GM06990 (cell line): ENCODE results near the gene URM1.
"Not testable (repeated sequence)": the region's sequence is repeated elsewhere in the genome, so short reads cannot be mapped to it uniquely, and the experiment has no call there.

ENCODE experiments used
- DNase-seq: peaks from one replicate; pipeline ENCODE4 v3.0.0-alpha.2; 2011; ENCODE audit not compliant: insufficient read length; ENCODE audit errors: extremely low read depth
- H3K27me3 ChIP-seq: replicated peaks from 2 replicates; pipeline ENCODE4 v1.6.0; 2011; ENCODE audit warnings: low read length; ENCODE audit not compliant: control insufficient read depth, insufficient read depth
- H3K36me3 ChIP-seq: 2 replicates; pipeline ENCODE4 v1.5.1; 2011; ENCODE audit warnings: low read length; ENCODE audit not compliant: control insufficient read depth, insufficient read depth
- H3K4me3 ChIP-seq: replicated peaks from 2 replicates; pipeline ENCODE4 v1.5.1; 2011; ENCODE audit warnings: low read depth, mild to moderate bottlenecking, control low read depth, low read length
- CTCF ChIP-seq: IDR thresholded peaks from 2 replicates; pipeline ENCODE4 v1.5.1; 2011; ENCODE audit warnings: low read length, control low read depth, mild to moderate bottlenecking, inconsistent platforms; ENCODE audit not compliant: insufficient read depth, poor library complexity, severe bottlenecking

Gene URM1

GRCh38 chr9:128411364-128412119 lies 40.4 kb downstream of the URM1 start:
- no peak overlapping the region for H3K4me3 ChIP-seq
- H3K27me3 ChIP-seq = no peaks in the 10 kb centered on the region; the same call in 1 of the 2 replicates
- no peak for DNase-seq
- no peak for TF ChIP-seq CTCF
- H3K36me3 ChIP-seq = no peaks in the 10 kb centered on the region

GRCh38 chr9:128412120-128412790 lies 41.1 kb downstream of the URM1 start:
- no peaks in the 10 kb centered on the region for H3K36me3 ChIP-seq
- no peak overlapping the region for H3K4me3 ChIP-seq
- no peaks in the 10 kb centered on the region; the same call in 1 of the 2 replicates for H3K27me3 ChIP-seq
- TF ChIP-seq CTCF = peak; percentile 54
- no peak for DNase-seq

GRCh38 chr9:128413728-128414127 lies 42.6 kb downstream of the URM1 start:
- H3K36me3 ChIP-seq, H3K27me3 ChIP-seq, DNase-seq, H3K4me3 ChIP-seq: not testable (repeated sequence)

- no peaks in the 10 kb centered on the region; the same call in 1 of the 2 replicates for H3K27me3 ChIP-seq
- no peak for TF ChIP-seq CTCF
- DNase-seq = no peak
- no peak overlapping the region for H3K4me3 ChIP-seq
- H3K36me3 ChIP-seq = no peaks in the 10 kb centered on the region
Measured at GRCh38 chr9:128414461-128414860, 43.3 kb downstream of the URM1 start.

GRCh38 chr9:128415281-128415680 lies 44.1 kb downstream of the URM1 start:
- Histone ChIP-seq H3K36me3 (no peaks in the 10 kb centered on the region), H3K27me3 (no peaks in the 10 kb centered on the region; the same call in 1 of the 2 replicates), H3K4me3 (no peak overlapping the region)
- TF ChIP-seq CTCF = no peak
- no peak for DNase-seq

- Histone ChIP-seq H3K36me3 (no peaks in the 10 kb centered on the region), H3K27me3 (no peaks in the 10 kb centered on the region; the same call in 1 of the 2 replicates), H3K4me3 (no peak overlapping the region)
- no peak for DNase-seq
- no peak for TF ChIP-seq CTCF
Measured at GRCh38 chr9:128416014-128416413, 44.8 kb downstream of the URM1 start.
